ENCODE measurements around the gene PHGDH. TPM values are rescaled to one million over a fixed set of nuclear protein-coding genes. Genes with fewer than 3 reads are reported as not detected.

The PHGDH gene
- total and polyA plus RNA-seq, 2 donors from 2014 or later, result 71.9 to 126 TPM

- Histone ChIP-seq H3K4me3 (ENCODE audit: low read length in 3 of 3) (no peak overlapping the region), H3K9me3 (ENCODE audit: control insufficient read depth in 2 of 3, insufficient read depth in 1 of 3, low read length in 3 of 3) (no peaks in the 10 kb centered on the region), H3K27ac (ENCODE audit: low read depth in 2 of 2, low read length in 2 of 2) (no peak overlapping the region), H3K4me1 (ENCODE audit: control insufficient read depth in 2 of 3, insufficient read depth in 2 of 3, low read depth in 1 of 3, low read length in 3 of 3) (no peaks in the 10 kb centered on the region), H3K36me3 (ENCODE audit: control insufficient read depth in 2 of 3, insufficient read depth in 3 of 3, low read length in 3 of 3) (no peaks in the 10 kb centered on the region), H3K9ac (ENCODE audit: low read length in 3 of 3) (no peak overlapping the region), H3K27me3 (ENCODE audit: control insufficient read depth, insufficient read depth, low read length) (no peaks in the 10 kb centered on the region)
- no peak for DNase-seq
- TF ChIP-seq CTCF (IDR thresholded peaks at IDR 0.05; ENCODE audit: borderline replicate concordance, extremely low read depth, insufficient read depth), result no peak
- intact Hi-C loops (cut with DNase I), result no loop called here
- no peak for FAIRE-seq
Observed at GRCh38 chr1:119758584-119758983, 46.9 kb downstream of the PHGDH start.

GRCh38 chr1:119762409-119762808 lies 50.7 kb downstream of the PHGDH start:
- Histone ChIP-seq H3K27ac (ENCODE audit: low read depth in 2 of 2, low read length in 2 of 2) (no peak overlapping the region), H3K4me1 (ENCODE audit: control insufficient read depth in 2 of 3, insufficient read depth in 2 of 3, low read depth in 1 of 3, low read length in 3 of 3) (peaks cover 0 to 10% (median 3%) of the 10 kb centered on the region in 3 donors), H3K9ac (ENCODE audit: low read length in 3 of 3) (no peak overlapping the region), H3K4me3 (ENCODE audit: low read length in 3 of 3) (no peak overlapping the region), H3K9me3 (ENCODE audit: control insufficient read depth in 2 of 3, insufficient read depth in 1 of 3, low read length in 3 of 3) (no peaks in the 10 kb centered on the region), H3K27me3 (ENCODE audit: control insufficient read depth, insufficient read depth, low read length) (no peaks in the 10 kb centered on the region), H3K36me3 (ENCODE audit: control insufficient read depth in 2 of 3, insufficient read depth in 3 of 3, low read length in 3 of 3) (no peaks in the 10 kb centered on the region)
- no peak for TF ChIP-seq CTCF (IDR thresholded peaks at IDR 0.05; ENCODE audit: borderline replicate concordance, extremely low read depth, insufficient read depth)
- intact Hi-C loops (cut with DNase I), result no loop called here
- FAIRE-seq (no peak), DNase-seq (peak in 1 of 5 donors; percentile 11)

- FAIRE-seq, result no peak
Observed at GRCh38 chr1:119762953-119763352, 51.2 kb downstream of the PHGDH start.

More at GRCh38 chr1:119762953-119763352, 51.2 kb downstream of the PHGDH start:
- no peak for DNase-seq
- no peaks in the 10 kb centered on the region for H3K9me3 ChIP-seq (ENCODE audit: control insufficient read depth in 2 of 3, insufficient read depth in 1 of 3, low read length in 3 of 3)
- no peaks in the 10 kb centered on the region for H3K27me3 ChIP-seq (ENCODE audit: control insufficient read depth, insufficient read depth, low read length)
- H3K36me3 ChIP-seq (ENCODE audit: control insufficient read depth in 2 of 3, insufficient read depth in 3 of 3, low read length in 3 of 3), result no peaks in the 10 kb centered on the region
- no peak for TF ChIP-seq CTCF (IDR thresholded peaks at IDR 0.05; ENCODE audit: borderline replicate concordance, extremely low read depth, insufficient read depth)
- intact Hi-C loops (cut with DNase I), result no loop called here
- peaks cover 0 to 10% (median 3%) of the 10 kb centered on the region in 3 donors for H3K4me1 ChIP-seq (ENCODE audit: control insufficient read depth in 2 of 3, insufficient read depth in 2 of 3, low read depth in 1 of 3, low read length in 3 of 3)
- H3K9ac ChIP-seq (ENCODE audit: low read length in 3 of 3), result no peak overlapping the region
- H3K27ac ChIP-seq (ENCODE audit: low read depth in 2 of 2, low read length in 2 of 2), result no peak overlapping the region
- H3K4me3 ChIP-seq (ENCODE audit: low read length in 3 of 3), result no peak overlapping the region

Measured in kidney (tissue), 14 donors.